HG02798 (cell line): ENCODE data around the gene ZNF362.
"Not testable (repeated sequence)": the region's sequence is repeated elsewhere in the genome, so short reads cannot be mapped to it uniquely, and the experiment has no call there.

Source experiments
- ATAC-seq: cut with Tn5 transposase; IDR thresholded peaks from one replicate; pipeline ENCODE4 v1.9.1; 2021; ENCODE audit warnings: mild to moderate bottlenecking; ENCODE audit not compliant: unreplicated experiment, poor library complexity

ZNF362 gene

GRCh38 chr1:33300673-33301072 is 44.4 kb downstream of the ZNF362 start:
- no peak for ATAC-seq

- ATAC-seq: no peak
Measured at GRCh38 chr1:33301273-33301984, 45.1 kb downstream of the ZNF362 start.

GRCh38 chr1:33302325-33302724 is 46.0 kb downstream of the ZNF362 start:
- ATAC-seq: no peak

- no peak for ATAC-seq
Measured at GRCh38 chr1:33305016-33305415, 48.7 kb downstream of the ZNF362 start.

GRCh38 chr1:33305816-33306652 is 49.7 kb downstream of the ZNF362 start:
- ATAC-seq: no peak

GRCh38 chr1:33306653-33307493 is 50.6 kb downstream of the ZNF362 start:
- ATAC-seq: no peak

GRCh38 chr1:33307494-33307864 is 51.2 kb downstream of the ZNF362 start:
- no peak for ATAC-seq

- not testable (repeated sequence) for ATAC-seq
Measured at GRCh38 chr1:33309351-33309750, 53.1 kb downstream of the ZNF362 start.

- ATAC-seq: no peak
Measured at GRCh38 chr1:33310702-33311101, 54.4 kb downstream of the ZNF362 start.

- no peak for ATAC-seq
Measured at GRCh38 chr1:33311706-33312412, 55.6 kb downstream of the ZNF362 start.

GRCh38 chr1:33312413-33312749 is 56.1 kb downstream of the ZNF362 start:
- ATAC-seq: no peak

GRCh38 chr1:33314416-33314815 is 58.1 kb downstream of the ZNF362 start:
- ATAC-seq: no peak

- ATAC-seq: no peak
Measured at GRCh38 chr1:33316601-33317000, 60.3 kb downstream of the ZNF362 start.

- no peak for ATAC-seq
Measured at GRCh38 chr1:33317354-33317753, 61.1 kb downstream of the ZNF362 start.

GRCh38 chr1:33317946-33318345 is 61.7 kb downstream of the ZNF362 start:
- no peak for ATAC-seq

- ATAC-seq: no peak
Measured at GRCh38 chr1:33319186-33319948, 63.1 kb downstream of the ZNF362 start.

GRCh38 chr1:33319949-33320618 is 63.8 kb downstream of the ZNF362 start:
- ATAC-seq: no peak

GRCh38 chr1:33320619-33321165 is 64.4 kb downstream of the ZNF362 start, which contains the start of gene A3GALT2:
Gene A3GALT2, minus strand, starts transcription at chr1:33321098. Its CDS starts 0 bp downstream, at chr1:33321098.
- no peak for ATAC-seq

GRCh38 chr1:33321178-33321577 is 64.9 kb downstream of the ZNF362 start:
- ATAC-seq: no peak
